IPS DF 19.7 (cell line): ENCODE measurements around the gene CEPT1.
"Not testable (repeated sequence)": the region's sequence is repeated elsewhere in the genome, so short reads cannot be mapped to it uniquely, and the experiment has no call there.

Experiments
- DNase-seq: peaks from one replicate; pipeline ENCODE4 v3.0.0-alpha.2; 2013; ENCODE audit warnings: low read depth, low spot score

Gene CEPT1

DNA sequence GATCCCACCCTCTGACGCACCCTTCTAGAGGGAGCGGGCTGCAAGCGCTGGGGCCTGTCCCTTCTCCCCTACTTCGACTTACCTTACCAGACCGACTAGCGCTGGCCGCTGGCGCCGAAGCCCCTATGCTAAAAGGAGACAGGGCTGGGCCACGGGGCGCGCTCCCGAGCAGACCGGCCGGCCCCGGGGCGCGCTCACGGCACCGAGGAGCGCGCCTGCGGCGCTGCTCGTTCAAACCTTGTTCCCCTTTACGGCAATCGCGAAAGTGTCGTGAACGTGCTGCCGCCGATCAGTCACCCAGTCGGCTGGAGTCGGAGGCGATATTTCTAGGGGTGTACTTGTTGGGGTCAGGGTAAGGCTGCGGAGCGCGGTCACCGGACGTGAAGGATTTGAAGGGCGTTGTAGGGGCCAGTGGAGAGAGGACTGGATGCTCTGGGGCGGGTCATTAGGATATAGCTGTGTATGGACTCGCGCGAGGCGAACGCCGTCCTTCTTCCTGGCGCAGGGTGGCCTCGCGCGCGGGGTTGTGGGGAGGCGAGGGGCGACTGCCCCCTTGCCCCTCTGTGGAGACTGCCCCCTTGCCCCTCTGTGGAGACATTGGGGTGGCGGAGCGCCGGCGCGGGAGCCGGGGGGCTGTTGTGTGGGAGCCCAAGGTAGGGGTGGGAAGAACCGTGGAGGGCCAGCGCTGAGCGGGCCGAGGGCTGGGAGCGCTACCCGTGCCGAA lies at the start of gene CEPT1, which contains the start of gene DRAM2:
Gene CEPT1 (plus strand): TSS at position 268 of the 724 bp plus-strand sequence. CDS start 7,492 bp downstream, outside the sequence.
Gene DRAM2 (minus strand): TSS at position 138 of the 724 bp plus-strand sequence. CDS start 8,539 bp downstream, outside the sequence.
- DNase-seq, result peak; percentile 92

DNA sequence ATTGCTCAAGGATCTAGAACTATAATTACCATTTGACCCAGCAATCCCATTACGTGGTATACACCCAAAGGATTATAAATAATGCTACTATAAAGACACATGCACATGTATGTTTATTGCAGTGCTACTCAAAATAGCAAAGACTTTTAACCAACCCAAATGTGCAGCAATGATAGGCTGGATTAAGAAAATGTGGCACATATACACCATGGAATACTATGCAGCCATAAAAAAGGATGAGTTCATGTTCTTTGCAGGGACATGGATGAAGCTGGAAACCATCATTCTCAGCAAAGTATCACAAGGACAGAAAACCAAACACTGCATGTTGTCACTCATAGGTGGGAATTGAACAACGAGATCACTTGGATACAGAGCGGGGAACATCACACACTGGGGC lies 44.6 kb upstream of the CEPT1 start:
- not testable (repeated sequence) for DNase-seq

- DNase-seq, result no peak
Observed at GRCh38 chr1:111097356-111098099, 42.5 kb upstream of the CEPT1 start.

DNA sequence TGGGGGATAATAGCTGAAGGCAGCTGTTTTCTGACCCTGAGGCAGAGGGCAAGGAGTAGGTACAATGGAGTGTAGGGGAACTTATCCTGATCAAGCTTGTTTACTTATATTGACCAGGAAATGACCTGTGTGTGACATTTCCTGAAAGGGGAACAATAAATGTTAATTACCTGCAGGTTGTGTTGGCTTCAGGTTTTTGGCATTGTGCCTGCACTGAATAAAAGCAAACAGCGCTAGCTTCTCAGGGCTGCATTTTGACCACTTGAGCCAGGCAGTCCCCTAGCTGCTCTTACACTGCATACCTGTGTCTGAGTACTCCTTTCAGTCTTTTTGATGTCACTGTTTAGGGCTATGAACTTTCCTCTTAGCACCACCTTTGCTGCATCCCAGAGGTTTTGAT lies 40.7 kb upstream of the CEPT1 start:
- DNase-seq, result no peak

GRCh38 chr1:111101854-111102642 lies 38.0 kb upstream of the CEPT1 start:
- DNase-seq, result no peak

GRCh38 chr1:111104981-111105380 lies 35.0 kb upstream of the CEPT1 start:
- DNase-seq, result no peak

DNA sequence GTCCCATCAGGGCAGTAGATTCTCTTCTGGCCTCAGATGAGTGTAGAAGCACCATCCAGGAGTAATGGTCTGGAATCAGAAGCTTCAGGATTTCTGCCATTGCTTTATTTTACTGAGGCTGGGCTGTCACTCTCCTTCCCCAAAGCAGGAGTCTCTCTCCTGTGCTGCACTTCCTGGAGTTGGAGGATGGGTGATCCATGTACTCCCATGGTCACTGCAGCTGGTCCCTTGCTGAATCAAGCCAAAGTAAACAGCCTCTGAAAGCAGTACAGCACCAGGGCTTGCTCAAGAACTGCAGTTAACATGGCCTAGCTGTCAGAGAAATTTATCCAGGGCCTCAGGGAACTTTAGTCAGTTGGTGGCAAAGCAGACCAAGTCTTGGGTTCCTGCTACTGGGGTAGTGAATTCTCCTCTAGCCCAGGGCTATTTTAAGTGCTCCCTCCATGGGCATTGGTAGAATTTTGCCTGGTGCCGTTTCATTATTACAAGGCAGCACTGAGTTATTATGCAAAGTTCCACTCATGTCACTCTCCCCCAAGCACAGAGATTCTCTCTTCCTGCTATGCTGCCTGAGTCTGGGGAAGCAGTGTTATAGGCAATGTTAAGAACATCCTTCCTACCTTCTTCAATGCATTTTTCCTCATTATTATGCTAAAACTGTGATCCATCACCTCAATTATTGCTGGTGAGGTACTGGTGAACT lies 29.7 kb upstream of the CEPT1 start:
- no peak for DNase-seq

DNA sequence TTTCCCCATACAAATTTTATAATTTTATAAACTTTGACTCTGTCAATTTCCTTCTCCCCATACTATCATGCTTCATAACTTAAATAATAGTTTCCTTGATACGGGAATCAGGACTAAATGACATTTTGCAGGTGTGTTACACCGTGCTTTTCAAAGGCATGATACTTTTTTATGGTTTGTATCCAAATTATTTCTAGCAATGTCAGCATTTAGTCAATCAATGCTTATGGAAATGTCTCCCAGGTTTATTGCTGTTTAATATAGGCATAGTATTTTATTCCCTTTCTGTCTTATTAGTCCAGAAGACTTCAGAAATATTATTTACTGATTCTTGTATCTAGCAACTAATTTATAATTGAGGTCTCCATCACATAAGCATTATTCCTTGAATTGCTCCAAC lies 23.5 kb upstream of the CEPT1 start:
- no peak for DNase-seq

GRCh38 chr1:111126354-111126753 lies 13.7 kb upstream of the CEPT1 start:
- DNase-seq, result no peak

DNA sequence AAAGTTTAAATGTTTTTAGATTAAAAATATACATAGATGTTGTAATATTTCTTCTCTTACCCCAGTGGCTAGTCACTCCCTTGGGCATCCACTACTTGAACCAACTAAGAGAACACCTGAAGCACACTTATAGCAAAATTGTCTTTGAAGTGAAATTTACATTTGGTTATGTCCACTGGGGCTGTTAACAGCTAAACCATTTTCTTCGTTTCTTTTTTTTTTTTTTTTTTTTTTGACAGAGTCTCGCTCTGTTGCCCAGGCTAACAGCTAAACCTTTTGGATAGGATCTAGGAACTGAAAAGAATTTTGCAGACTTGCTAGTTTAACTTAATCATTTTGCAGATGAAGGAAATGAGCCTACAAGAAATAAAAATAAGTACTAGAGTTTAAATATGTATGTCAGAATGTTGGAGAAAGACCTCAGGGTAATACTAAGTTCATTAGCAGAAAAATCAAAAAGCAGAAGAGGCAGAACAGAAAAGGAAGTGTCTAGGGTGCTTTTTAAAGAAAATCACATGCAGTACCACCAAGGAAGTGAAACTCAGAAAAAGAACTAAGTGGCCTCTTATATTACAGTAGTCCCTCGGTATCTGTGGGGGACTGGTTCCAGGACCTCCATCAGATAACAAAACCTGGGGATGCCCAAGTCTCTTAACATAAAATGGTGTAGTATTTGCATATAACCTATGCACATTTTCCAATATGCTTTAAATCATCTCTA lies 11.9 kb upstream of the CEPT1 start:
- DNase-seq, result no peak

DNA sequence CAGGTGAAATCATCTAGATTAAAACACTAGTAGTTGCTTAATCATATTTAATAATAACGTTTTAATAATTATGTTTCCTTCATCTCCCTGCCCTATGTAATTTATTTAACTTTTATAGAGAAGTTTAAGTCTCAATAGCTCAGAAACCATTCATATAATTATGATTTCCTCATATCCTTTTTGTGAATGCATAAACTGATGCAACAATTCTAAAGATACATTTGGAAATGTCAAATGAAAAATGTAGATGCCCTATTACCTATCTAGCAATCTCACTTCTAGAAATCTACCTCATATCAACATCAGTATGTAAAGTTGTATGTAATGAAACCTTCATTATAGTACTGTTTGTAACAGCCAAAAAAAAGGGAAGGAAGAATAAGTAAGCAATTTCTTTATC lies 10.6 kb upstream of the CEPT1 start:
- no peak for DNase-seq

DNA sequence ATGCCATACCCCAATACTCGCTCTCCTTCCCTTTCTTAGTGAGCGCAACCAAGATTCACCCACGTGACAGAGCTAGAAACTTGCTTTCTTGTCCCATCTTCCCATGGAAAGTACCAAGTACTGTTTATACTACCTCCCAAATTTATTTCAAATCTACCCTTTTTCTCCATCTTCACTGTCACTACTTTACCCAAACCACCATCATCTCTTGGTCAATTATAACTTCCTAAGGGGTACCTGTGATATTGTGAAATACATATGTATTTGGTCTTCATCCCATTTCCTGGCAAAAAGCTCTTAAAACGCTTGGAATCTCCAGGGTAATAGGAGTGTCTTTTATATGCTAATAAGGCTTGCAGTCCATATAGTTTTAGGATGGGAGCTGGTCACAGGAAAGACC lies 8.3 kb upstream of the CEPT1 start:
- DNase-seq, result no peak

GRCh38 chr1:111133866-111134265 lies 6.2 kb upstream of the CEPT1 start:
- DNase-seq, result no peak

DNA sequence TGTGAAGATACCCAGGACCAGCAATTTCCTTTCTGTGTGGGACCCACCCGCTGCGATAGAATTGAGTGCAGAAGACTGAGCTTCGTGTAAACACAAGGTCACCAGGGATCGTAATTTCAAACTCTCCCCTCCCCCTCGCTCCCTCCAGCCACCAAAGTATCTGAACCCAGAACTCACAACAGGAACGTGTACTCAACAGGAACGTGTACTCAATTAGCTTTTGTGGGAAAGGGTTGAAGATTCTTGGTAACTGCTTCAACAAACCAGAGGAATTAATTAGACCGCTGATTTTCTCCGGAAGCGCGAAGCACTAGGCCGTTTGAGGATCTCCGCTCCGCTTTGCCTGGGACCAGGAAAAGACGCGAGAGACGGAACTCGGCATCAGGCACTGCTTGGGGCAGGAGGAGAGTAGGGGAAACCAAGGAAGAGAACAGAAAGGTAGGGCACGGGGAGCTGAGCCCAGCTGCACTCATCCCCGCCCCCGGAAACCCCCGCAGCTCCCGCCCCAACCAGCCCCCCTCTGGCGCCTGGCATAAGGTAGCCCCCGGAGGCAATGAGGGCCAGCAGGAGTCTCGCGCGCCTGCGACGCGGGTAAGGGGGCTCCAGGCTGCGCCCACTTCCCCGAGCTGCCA lies 583 bp upstream of the CEPT1 start:
- peak; percentile 23 for DNase-seq

DNA sequence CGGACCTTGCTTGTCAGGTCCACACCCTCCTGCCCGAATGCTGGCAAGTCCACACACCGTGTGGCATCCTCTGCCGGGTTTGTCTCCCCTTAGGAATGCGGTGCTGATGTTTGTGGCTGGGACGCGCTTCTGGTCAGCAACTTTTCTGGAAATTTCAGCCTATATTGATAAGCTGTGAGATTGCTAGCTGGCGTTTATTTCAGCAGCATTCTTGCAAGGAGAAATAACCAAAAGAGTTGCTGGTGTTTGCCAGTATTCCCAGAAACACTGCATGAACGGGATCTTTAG lies 601 bp downstream of the CEPT1 start:
- peak; percentile 5 for DNase-seq

DNA sequence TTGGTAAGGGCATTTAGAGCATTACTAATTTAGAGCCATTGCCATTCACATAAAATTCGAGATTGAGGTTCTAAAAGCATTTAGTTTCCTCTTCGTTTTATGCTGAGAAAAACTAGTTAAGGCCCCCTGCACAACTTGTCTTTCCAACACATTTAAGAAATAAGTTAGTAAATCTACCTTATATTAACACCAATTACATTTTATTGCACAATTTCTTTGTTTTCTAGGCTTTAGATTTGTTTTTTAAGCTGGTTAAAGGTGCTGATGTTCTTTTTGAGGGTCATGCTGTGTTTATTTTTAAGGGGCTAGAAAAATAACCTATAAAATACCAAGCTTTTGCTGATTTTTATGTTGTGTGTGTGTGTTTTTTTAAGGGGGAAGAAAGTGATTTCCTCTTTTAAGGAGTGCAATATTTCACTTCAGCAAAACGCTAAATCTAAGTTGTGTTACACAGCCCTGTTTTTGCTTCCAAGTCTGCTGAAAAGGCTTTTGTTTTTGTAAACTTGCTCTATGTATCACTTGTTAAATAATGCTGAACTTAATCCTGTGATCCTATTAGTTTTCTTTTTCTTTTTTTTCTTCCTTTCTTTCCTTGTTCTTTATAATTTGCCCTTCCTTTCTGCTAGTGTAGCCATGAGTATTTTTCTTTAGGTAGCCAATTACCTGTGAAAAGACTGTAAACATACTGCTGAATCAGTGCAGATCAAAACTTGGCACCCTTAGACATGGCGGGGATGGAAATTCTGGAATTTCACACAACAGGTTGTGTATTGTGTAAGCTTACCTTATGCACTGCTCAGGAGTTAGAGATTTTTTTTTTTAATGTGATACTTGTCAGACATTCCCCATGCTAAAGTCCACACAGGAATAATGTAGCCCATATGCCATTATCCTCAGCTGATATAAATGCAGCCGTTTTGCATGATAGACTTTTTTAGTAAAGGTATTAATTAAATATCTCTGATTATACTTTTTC lies 1.5 kb downstream of the CEPT1 start:
- no peak for DNase-seq

GRCh38 chr1:111142356-111142975 lies 2.4 kb downstream of the CEPT1 start:
- DNase-seq, result no peak

DNA sequence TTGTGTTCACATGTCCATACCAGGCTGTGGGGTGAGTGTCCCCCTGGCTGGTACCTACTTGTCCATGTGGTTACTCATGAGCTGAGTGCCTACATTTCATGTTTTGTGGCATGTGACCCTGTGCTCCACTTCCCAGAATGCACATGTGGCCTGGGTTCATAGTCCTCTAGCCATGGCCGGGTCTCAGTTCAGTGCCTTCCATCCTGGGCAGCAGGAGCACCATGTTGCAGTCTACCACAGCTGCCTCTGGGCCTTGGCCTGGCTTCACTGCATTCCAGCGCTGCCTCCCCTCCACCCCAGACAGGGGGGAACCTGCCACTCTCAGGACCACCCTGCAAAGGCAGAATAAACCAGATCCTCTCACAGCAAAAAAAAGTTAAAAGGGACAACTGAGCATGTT lies 5.5 kb downstream of the CEPT1 start:
- no peak for DNase-seq
